Measurements from ENCODE around the gene MARVELD1.

The MARVELD1 gene

GRCh38 chr10:97752956-97753355, 39.4 kb downstream of the MARVELD1 start:
- no peak for TF ChIP-seq CTCF (IDR thresholded peaks at IDR 0.05; ENCODE audit: low read depth, low read length)
- no peak for DNase-seq (ENCODE audit: extremely low read depth, low read depth)

GRCh38 chr10:97754726-97755125, 41.2 kb downstream of the MARVELD1 start:
- no peak for TF ChIP-seq CTCF (IDR thresholded peaks at IDR 0.05; ENCODE audit: low read depth, low read length)
- no peak for DNase-seq (ENCODE audit: extremely low read depth, low read depth)

GRCh38 chr10:97755718-97756117, 42.2 kb downstream of the MARVELD1 start:
- TF ChIP-seq CTCF (IDR thresholded peaks at IDR 0.05; ENCODE audit: low read depth, low read length) = no peak
- DNase-seq (ENCODE audit: extremely low read depth, low read depth) = no peak

- DNase-seq (ENCODE audit: extremely low read depth, low read depth) = no peak
- no peak for TF ChIP-seq CTCF (IDR thresholded peaks at IDR 0.05; ENCODE audit: low read depth, low read length)
Measured at GRCh38 chr10:97757471-97757870, 43.9 kb downstream of the MARVELD1 start.

GRCh38 chr10:97759158-97759887, 45.8 kb downstream of the MARVELD1 start:
- peak; percentile 19 for DNase-seq (ENCODE audit: extremely low read depth, low read depth)
- TF ChIP-seq CTCF (IDR thresholded peaks at IDR 0.05; ENCODE audit: low read depth, low read length) = peak; percentile 95

- no peak for DNase-seq (ENCODE audit: extremely low read depth, low read depth)
- no peak for TF ChIP-seq CTCF (IDR thresholded peaks at IDR 0.05; ENCODE audit: low read depth, low read length)
Measured at GRCh38 chr10:97759946-97760345, 46.4 kb downstream of the MARVELD1 start.

- DNase-seq (ENCODE audit: extremely low read depth, low read depth) = no peak
- TF ChIP-seq CTCF (IDR thresholded peaks at IDR 0.05; ENCODE audit: low read depth, low read length) = no peak
Measured at GRCh38 chr10:97760461-97761257, 47.1 kb downstream of the MARVELD1 start.
